Right atrium auricular region (tissue), 2 donors: Measurements from ENCODE around the gene COA8. TPM values are rescaled to one million over a fixed set of nuclear protein-coding genes. Genes with fewer than 3 reads are reported as not detected.
A peak's percentile ranks its signal among the peaks of the same experiment; 100 is the strongest.

Experiments
- DNase-seq: peaks from one replicate; pipeline ENCODE4 v3.0.0-alpha.2; 2019; ENCODE audit warnings: low spot score
- H3K27ac ChIP-seq, 2 donors: fragments of 200-600 bp; sonication (generic); 1 replicate in 1 of 2; 2 replicates in 1 of 2; pipeline ENCODE4 v1.5.1; 2016 to 2019
- H3K27me3 ChIP-seq, 2 donors: fragments of 200-600 bp; sonication (generic); one replicate each; pipeline versions ENCODE4 v1.5.1 to v1.6.0; 2017 to 2019
- H3K36me3 ChIP-seq: fragments of 200-600 bp; sonication (generic); one replicate; pipeline ENCODE4 v1.5.1; 2016
- H3K4me1 ChIP-seq, 2 donors: fragments of 200-600 bp; sonication (generic); one replicate each; pipeline versions ENCODE4 v1.5.1 to v1.6.0; 2017 to 2019
- H3K4me3 ChIP-seq, 2 donors: fragments of 200-600 bp; sonication (generic); 1 replicate in 1 of 2; 2 replicates in 1 of 2; pipeline ENCODE4 v1.5.1; 2017 to 2019; ENCODE audit warnings: mild to moderate bottlenecking in 1 of 2, moderate library complexity in 1 of 2
- H3K9me3 ChIP-seq, 2 donors: fragments of 200-600 bp; sonication (generic); one replicate each; pipeline ENCODE4 v1.5.1; 2019
- CTCF ChIP-seq, 2 donors: fragments of 200-600 bp; sonication (generic); IDR thresholded peaks; one replicate each; pipeline ENCODE4 v1.5.1; 2019; ENCODE audit warnings: antibody characterized with exemption in 2 of 2
- total RNA-seq, 2 donors: library from RNA; depleted of rRNA; stranded (reverse); fragments of >200 nt; gene quantifications; one replicate each; pipeline ENCODE4 v1.1.0, GENCODE V29; 2016

COA8 gene
- total RNA-seq, 2 donors from 2014 or later: 21.3 to 53.2 TPM

GRCh38 chr14:103526247-103526913, 36.4 kb upstream of the COA8 start:
- DNase-seq: no peak
- no peaks in the 10 kb centered on the region for H3K27me3 ChIP-seq
- no peaks in the 10 kb centered on the region for H3K36me3 ChIP-seq
- TF ChIP-seq CTCF (IDR thresholded peaks at IDR 0.05): no peak
- H3K4me3 ChIP-seq: no peak overlapping the region
- peak overlapping the region; percentile 93 to 98 for H3K27ac ChIP-seq
- peaks cover 0 to 73% of the 10 kb centered on the region in 2 donors for H3K4me1 ChIP-seq
- no peaks in the 10 kb centered on the region for H3K9me3 ChIP-seq

- TF ChIP-seq CTCF (IDR thresholded peaks at IDR 0.05): no peak
- Histone ChIP-seq H3K9me3 (no peaks in the 10 kb centered on the region), H3K27me3 (no peaks in the 10 kb centered on the region), H3K4me3 (no peak overlapping the region), H3K27ac (peak overlapping the region; percentile 93 to 98), H3K4me1 (peaks cover 0 to 68% of the 10 kb centered on the region in 2 donors), H3K36me3 (no peaks in the 10 kb centered on the region)
- DNase-seq: no peak
These were observed 35.9 kb upstream of the COA8 start for GRCh38 chr14:103526914-103527248.

GRCh38 chr14:103527408-103528145, 35.2 kb upstream of the COA8 start:
- Histone ChIP-seq H3K36me3 (no peaks in the 10 kb centered on the region), H3K27me3 (no peaks in the 10 kb centered on the region), H3K27ac (peak overlapping the region; percentile 93 to 98), H3K9me3 (no peaks in the 10 kb centered on the region), H3K4me1 (peaks cover 0 to 63% of the 10 kb centered on the region in 2 donors), H3K4me3 (no peak overlapping the region)
- no peak for DNase-seq
- TF ChIP-seq CTCF (IDR thresholded peaks at IDR 0.05): no peak

- Histone ChIP-seq H3K36me3 (peaks cover 1% of the 10 kb centered on the region), H3K27me3 (no peaks in the 10 kb centered on the region), H3K4me1 (peaks cover 0 to 58% of the 10 kb centered on the region in 2 donors), H3K27ac (peak overlapping the region; percentile 93 to 98), H3K9me3 (no peaks in the 10 kb centered on the region), H3K4me3 (peak overlapping the region; percentile 84 to 90)
- TF ChIP-seq CTCF (IDR thresholded peaks at IDR 0.05): no peak
- no peak for DNase-seq
These were observed 34.6 kb upstream of the COA8 start for GRCh38 chr14:103528146-103528586.

- peaks cover 0 to 56% of the 10 kb centered on the region in 2 donors for H3K4me1 ChIP-seq
- peak; percentile 91 for DNase-seq
These were observed 34.0 kb upstream of the COA8 start, which contains the start of gene TRMT61A for GRCh38 chr14:103528587-103529382. TRMT61A (plus strand) TSS chr14:103529196; CDS start chr14:103529979, 783 bp downstream.

More at GRCh38 chr14:103528587-103529382, 34.0 kb upstream of the COA8 start, which contains the start of gene TRMT61A:
- H3K27me3 ChIP-seq: no peaks in the 10 kb centered on the region
- peak within 1 kb of the TSS; percentile 93 to 98 for H3K27ac ChIP-seq
- peak within 1 kb of the TSS; percentile 84 to 90 for H3K4me3 ChIP-seq
- no peaks in the 10 kb centered on the region for H3K9me3 ChIP-seq
- no peak for TF ChIP-seq CTCF (IDR thresholded peaks at IDR 0.05)
- peaks cover 7% of the 10 kb centered on the region for H3K36me3 ChIP-seq
